GM10248 (cell line): ENCODE measurements around the gene ZNF440.
"Not testable (repeated sequence)": the region's sequence is repeated elsewhere in the genome, so short reads cannot be mapped to it uniquely, and the experiment has no call there.

ENCODE experiments used
- CTCF ChIA-PET: fragments of 300-600 bp; sonication (Branson Sonifier 250); formaldehyde crosslinking; extraction: SDS; loops from one replicate; lab custom pipeline; 2021; ENCODE audit warnings: antibody characterized with exemption; lab: Yijun Ruan, JAX
- POLR2A ChIA-PET: fragments of 350-650 bp; sonication (Branson Sonifier 250); formaldehyde crosslinking; extraction: SDS; loops from one replicate; lab custom pipeline; 2020; ENCODE audit warnings: antibody characterized with exemption; lab: Yijun Ruan, JAX
- DNase-seq: peaks from one replicate; pipeline ENCODE4 v3.0.0; 2012; ENCODE audit errors: extremely low spot score
- CTCF ChIP-seq: IDR thresholded peaks from 2 replicates; pipeline ENCODE4 v1.5.1; 2012; ENCODE audit warnings: mild to moderate bottlenecking, low read depth; ENCODE audit errors: extremely low read depth, missing control alignments, control extremely low read depth

ZNF440 gene

GRCh38 chr19:11814029-11814699, at the start of gene ZNF440:
Gene ZNF440 (plus strand): TSS chr19:11814273. CDS start chr19:11814448, 175 bp downstream.
- DNase-seq, result peak; percentile 97
- no peak for TF ChIP-seq CTCF
- ChIA-PET POLR2A (interaction anchor here (1.3 to 1.9 kb wide), 3 partner anchors 16 to 277 kb away, joined by 3 to 10 read pairs (median 3); partner anchors contain the start of genes ZNF491 and ZNF700), CTCF (interaction anchor here (2.2 to 10.7 kb wide), 2 partner anchors 15 to 326 kb away, joined by 9 to 112 read pairs; partner anchors contain the start of genes ZNF20 and ZNF491)

GRCh38 chr19:11766597-11767591, 47.2 kb upstream of the ZNF440 start, which contains the start of gene ZNF441:
Gene ZNF441 (plus strand): TSS chr19:11767000. CDS start chr19:11767194, 194 bp downstream.
- CTCF ChIA-PET, result interaction anchor here (1.6 kb wide), 1 partner anchor 31 kb away, joined by 7 read pairs; the partner anchor contains the start of gene ZNF491
- no peak for TF ChIP-seq CTCF
- DNase-seq, result peak; percentile 94
- POLR2A ChIA-PET, result no interaction called here

- ChIA-PET POLR2A (no interaction called here), CTCF (interaction anchor here (1.6 kb wide), 1 partner anchor 30 kb away, joined by 7 read pairs; the partner anchor contains the start of gene ZNF491)
- TF ChIP-seq CTCF, result no peak
- DNase-seq, result peak; percentile 62
Measured at GRCh38 chr19:11767633-11768133, 46.4 kb upstream of the ZNF440 start.

GRCh38 chr19:11769995-11770394, 44.1 kb upstream of the ZNF440 start:
- ChIA-PET CTCF (no interaction called here), POLR2A (no interaction called here)
- TF ChIP-seq CTCF, result no peak
- no peak for DNase-seq

GRCh38 chr19:11771520-11771919, 42.6 kb upstream of the ZNF440 start:
- DNase-seq, POLR2A ChIA-PET: not testable (repeated sequence)
- CTCF ChIA-PET, result interaction anchor here (0.9 kb wide), 1 partner anchor 27 kb away, joined by 3 read pairs; the partner anchor contains the start of gene ZNF491

GRCh38 chr19:11776669-11777068, 37.4 kb upstream of the ZNF440 start:
- DNase-seq, CTCF ChIA-PET, POLR2A ChIA-PET: not testable (repeated sequence)

GRCh38 chr19:11780431-11781020, 33.5 kb upstream of the ZNF440 start:
- no peak for TF ChIP-seq CTCF
- no peak for DNase-seq
- ChIA-PET CTCF (no interaction called here), POLR2A (no interaction called here)
